AG04450 (cell line): Measurements from ENCODE around the gene TEDC1. TPM values are rescaled to one million over a fixed set of nuclear protein-coding genes. Genes with fewer than 3 reads are reported as not detected.

Experiments used
- CTCF ChIA-PET: fragments of 300-600, 350-600 bp; formaldehyde crosslinking; extraction: SDS; loops from one replicate; lab custom pipeline; 2022; ENCODE audit warnings: antibody characterized with exemption, inconsistent platforms; lab: Charles Lee
- POLR2A ChIA-PET: fragments of 350-600 bp; formaldehyde crosslinking; extraction: SDS; loops from one replicate; lab custom pipeline; 2021; ENCODE audit warnings: antibody characterized with exemption, inconsistent platforms; lab: Yijun Ruan, JAX
- DNase-seq: peaks from one replicate; pipeline ENCODE4 v3.0.0-alpha.2; 2011; ENCODE audit warnings: low read depth, low spot score
- H3K27ac ChIP-seq: one replicate; pipeline ENCODE4 v1.5.1; 2012; ENCODE audit warnings: low read depth, low read length, control low read depth
- H3K27me3 ChIP-seq: one replicate; pipeline ENCODE4 v1.6.0; 2012; ENCODE audit warnings: low read length; ENCODE audit not compliant: control insufficient read depth, insufficient read depth
- H3K4me3 ChIP-seq: 2 replicates; pipeline ENCODE4 v1.5.1; 2011; ENCODE audit warnings: mild to moderate bottlenecking, low read depth, low read length, control low read depth
- H3K9me3 ChIP-seq: 2 replicates; pipeline ENCODE4 v1.5.1; 2012; ENCODE audit warnings: low read length; ENCODE audit not compliant: control insufficient read depth, insufficient read depth
- polyA plus RNA-seq: library from polyadenylated mRNA; depleted of rRNA; stranded (reverse); fragments of >200 nt; gene quantifications from 2 replicates; pipeline ENCODE4 v1.2.3, GENCODE V29; 2011
- TF ChIP-seq, protein P1 (sequence below): IDR thresholded peaks from 2 replicates; pipeline ENCODE4 v1.5.1; 2011; ENCODE audit warnings: low read depth, low read length, control low read depth, inconsistent platforms

The TEDC1 gene
- polyA plus RNA-seq, 1 experiment: 1.7 TPM

DNA sequence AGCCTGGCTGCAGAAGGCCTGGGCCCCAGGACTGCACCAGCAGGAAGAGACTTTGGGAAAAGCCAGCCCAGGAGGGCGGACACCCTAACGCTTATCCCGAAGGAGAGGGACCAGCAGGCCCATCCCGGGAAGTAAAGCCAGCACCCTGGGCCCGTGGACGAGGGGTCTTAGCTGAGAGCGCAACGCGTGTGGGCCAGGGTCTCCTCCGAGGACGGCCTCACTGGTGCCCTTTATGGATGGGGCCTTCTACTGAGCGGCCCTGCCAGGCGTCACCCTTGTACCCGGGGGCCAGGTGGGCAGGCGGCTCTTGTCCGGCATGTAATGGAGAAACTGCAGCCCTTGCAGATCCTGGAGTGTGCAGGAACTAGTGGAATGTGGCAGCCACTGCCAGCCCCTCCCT is 14.1 kb downstream of the TEDC1 start:
- no peaks in the 10 kb centered on the region for H3K9me3 ChIP-seq
- POLR2A ChIA-PET: no interaction called here
- CTCF ChIA-PET: no interaction called here
- no peak for DNase-seq
- no peak overlapping the region for H3K4me3 ChIP-seq
- peaks cover 5% of the 10 kb centered on the region for H3K27me3 ChIP-seq
- TF ChIP-seq, protein P1, sequence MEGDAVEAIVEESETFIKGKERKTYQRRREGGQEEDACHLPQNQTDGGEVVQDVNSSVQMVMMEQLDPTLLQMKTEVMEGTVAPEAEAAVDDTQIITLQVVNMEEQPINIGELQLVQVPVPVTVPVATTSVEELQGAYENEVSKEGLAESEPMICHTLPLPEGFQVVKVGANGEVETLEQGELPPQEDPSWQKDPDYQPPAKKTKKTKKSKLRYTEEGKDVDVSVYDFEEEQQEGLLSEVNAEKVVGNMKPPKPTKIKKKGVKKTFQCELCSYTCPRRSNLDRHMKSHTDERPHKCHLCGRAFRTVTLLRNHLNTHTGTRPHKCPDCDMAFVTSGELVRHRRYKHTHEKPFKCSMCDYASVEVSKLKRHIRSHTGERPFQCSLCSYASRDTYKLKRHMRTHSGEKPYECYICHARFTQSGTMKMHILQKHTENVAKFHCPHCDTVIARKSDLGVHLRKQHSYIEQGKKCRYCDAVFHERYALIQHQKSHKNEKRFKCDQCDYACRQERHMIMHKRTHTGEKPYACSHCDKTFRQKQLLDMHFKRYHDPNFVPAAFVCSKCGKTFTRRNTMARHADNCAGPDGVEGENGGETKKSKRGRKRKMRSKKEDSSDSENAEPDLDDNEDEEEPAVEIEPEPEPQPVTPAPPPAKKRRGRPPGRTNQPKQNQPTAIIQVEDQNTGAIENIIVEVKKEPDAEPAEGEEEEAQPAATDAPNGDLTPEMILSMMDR: no peak
- H3K27ac ChIP-seq: no peak overlapping the region

DNA sequence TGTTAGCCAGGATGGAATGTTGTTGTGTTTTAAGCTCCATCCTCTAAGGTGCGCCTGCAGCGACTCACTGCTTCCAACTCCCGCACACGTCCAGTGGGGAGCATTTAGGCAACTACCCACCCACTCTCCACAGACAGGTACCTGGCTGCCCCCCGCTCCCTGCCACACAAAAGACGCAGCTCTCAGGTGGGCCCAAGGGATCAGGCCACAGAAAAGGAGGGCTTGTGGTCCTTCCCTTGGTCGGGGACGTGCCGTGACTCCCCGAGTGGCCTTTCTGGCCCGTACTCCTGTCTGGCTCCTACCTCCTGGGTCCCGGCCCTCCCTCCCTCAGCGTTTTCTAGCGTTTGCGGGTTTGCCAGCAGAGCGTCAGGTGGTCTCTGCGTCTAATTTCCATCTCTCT is 16.2 kb downstream of the TEDC1 start:
- peaks cover 7% of the 10 kb centered on the region for H3K27me3 ChIP-seq
- ChIA-PET POLR2A (no interaction called here), CTCF (interaction anchor here (0.8 kb wide), 1 partner anchor 31 kb away, joined by 3 read pairs; no protein-coding TSS in a partner anchor)
- no peak overlapping the region for H3K27ac ChIP-seq
- DNase-seq: no peak
- H3K4me3 ChIP-seq: no peak overlapping the region
- H3K9me3 ChIP-seq: no peaks in the 10 kb centered on the region
- TF ChIP-seq, protein P1: no peak

DNA sequence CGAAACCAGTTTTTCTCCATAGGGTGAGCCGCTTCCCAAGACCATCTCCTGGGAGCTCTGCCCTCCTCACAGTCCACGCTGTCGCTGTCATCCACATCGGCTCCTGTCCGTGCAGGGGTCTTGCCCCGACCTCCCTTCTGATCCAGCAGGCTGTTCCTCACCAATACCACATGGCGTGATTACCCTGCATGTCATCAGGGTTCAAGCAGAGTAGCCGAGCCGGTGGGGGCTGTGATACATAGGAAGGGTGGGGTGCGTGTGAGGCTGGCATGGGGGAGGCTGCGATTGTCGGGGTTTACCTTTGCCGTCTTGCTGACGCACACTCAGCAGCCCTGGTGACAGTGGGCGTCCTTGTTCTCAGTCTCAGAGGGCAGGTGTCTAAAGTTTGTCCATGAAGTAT is 17.0 kb downstream of the TEDC1 start:
- ChIA-PET CTCF (no interaction called here), POLR2A (no interaction called here)
- TF ChIP-seq, protein P1: no peak
- no peak for DNase-seq
- Histone ChIP-seq H3K27ac (no peak overlapping the region), H3K4me3 (no peak overlapping the region), H3K9me3 (no peaks in the 10 kb centered on the region), H3K27me3 (peaks cover 7% of the 10 kb centered on the region)

DNA sequence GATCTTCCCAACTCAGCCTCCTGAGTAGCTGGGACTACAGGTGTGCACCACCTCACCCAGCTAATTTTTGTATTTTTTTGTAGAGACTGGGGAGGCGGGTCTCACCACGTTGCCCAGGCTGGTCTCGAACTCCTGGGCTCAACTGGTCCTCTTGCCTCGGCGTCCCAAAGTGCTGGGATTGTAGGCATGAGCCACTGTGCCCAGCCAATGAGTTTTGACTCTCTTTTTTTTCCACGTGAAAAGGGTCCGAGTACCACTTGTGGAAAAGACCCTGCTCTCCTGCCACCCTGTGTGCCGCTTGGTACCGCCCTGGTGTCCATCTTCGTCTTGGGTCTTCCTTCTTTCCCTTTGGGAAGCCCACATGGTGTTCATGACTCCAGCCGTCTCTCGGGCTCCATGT is 17.6 kb downstream of the TEDC1 start:
- POLR2A ChIA-PET: no interaction called here
- H3K27ac ChIP-seq: no peak overlapping the region
- H3K9me3 ChIP-seq: no peaks in the 10 kb centered on the region

DNA sequence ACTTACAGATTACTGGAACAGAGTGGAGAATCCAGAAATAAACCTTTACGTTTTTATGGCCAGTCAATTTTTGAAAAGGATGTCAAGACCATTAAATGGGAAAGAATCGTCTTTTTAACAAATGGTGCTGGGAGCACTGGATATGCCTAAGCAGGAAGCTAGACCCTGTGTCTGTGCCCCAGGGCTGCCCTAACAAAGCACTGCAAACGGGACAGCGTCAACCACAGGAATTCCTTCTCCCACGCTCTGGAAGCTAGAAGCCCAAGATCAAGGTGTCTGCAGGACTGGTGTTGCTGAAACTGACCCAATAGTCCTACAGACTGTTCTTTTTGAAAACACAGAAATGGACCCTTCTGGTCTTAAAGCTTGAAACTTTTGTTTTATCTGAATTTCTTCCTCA is 26.1 kb downstream of the TEDC1 start:
- no peak for DNase-seq
- no peaks in the 10 kb centered on the region for H3K9me3 ChIP-seq
- TF ChIP-seq, protein P1: no peak
- no peak overlapping the region for H3K27ac ChIP-seq
- CTCF ChIA-PET: interaction anchor here (0.5 to 2.0 kb wide), 3 partner anchors 11 to 16 kb away, joined by 3 to 6 read pairs (median 6); no protein-coding TSS in a partner anchor
- H3K4me3 ChIP-seq: no peak overlapping the region
- POLR2A ChIA-PET: no interaction called here
- H3K27me3 ChIP-seq: peaks cover 5% of the 10 kb centered on the region

More for the DNA sequence above, 17.6 kb downstream of the TEDC1 start:
- TF ChIP-seq, protein P1: no peak
- no peak overlapping the region for H3K4me3 ChIP-seq
- CTCF ChIA-PET: no interaction called here
- DNase-seq: no peak
- H3K27me3 ChIP-seq: peaks cover 7% of the 10 kb centered on the region
